Retina (tissue), 1 donor: ENCODE measurements around the gene UNC5B.

ENCODE experiments used
- DNase-seq: peaks from one replicate; pipeline ENCODE4 v3.0.0-alpha.2; 2016

Gene UNC5B

DNA sequence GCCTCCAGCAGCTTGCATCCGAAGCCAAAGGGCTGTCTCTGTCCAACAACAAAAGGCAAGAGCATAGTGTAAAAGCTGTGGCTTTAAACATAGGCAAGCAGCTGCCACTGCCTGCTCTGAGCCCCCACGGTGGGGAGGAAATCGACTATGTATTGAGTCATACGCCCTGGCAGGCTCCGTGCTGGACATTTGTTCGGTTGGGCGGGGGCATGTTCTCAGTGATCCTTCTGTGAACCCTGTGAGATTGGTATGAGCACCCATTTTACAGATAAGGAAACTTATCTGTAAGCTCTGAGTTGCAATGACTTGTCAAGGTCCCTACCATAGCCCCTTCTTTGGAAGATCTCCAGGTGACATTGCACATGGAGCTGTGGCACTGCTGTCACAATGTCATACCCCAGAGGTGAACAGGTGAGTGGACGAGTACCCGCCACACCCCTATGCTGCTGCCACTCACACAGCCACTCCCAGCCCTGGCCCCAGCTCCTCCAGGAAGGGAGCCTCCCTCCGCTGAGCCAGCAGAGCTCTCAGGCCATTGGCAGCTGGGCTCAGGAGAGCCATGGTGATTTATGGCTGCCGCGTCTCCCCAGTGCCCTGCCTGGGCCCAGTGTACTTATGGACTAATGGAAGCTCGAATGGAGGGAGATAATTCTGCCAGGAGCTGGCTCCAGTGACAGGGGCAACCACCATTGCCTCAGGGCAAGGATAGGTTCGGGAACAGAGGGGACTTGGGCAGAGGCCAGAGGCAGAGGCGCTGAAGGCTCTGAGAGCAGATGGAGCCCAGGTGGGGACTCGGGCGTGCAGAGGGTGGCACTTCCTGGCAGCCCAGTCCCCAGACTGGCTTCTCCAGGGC lies 43.7 kb downstream of the UNC5B start:
- no peak for DNase-seq

- DNase-seq = no peak
Observed at GRCh38 chr10:71256661-71257318, 44.4 kb downstream of the UNC5B start.

- no peak for DNase-seq
Observed at GRCh38 chr10:71257319-71257997, 45.1 kb downstream of the UNC5B start.

GRCh38 chr10:71258046-71258445 lies 45.7 kb downstream of the UNC5B start:
- DNase-seq = no peak

DNA sequence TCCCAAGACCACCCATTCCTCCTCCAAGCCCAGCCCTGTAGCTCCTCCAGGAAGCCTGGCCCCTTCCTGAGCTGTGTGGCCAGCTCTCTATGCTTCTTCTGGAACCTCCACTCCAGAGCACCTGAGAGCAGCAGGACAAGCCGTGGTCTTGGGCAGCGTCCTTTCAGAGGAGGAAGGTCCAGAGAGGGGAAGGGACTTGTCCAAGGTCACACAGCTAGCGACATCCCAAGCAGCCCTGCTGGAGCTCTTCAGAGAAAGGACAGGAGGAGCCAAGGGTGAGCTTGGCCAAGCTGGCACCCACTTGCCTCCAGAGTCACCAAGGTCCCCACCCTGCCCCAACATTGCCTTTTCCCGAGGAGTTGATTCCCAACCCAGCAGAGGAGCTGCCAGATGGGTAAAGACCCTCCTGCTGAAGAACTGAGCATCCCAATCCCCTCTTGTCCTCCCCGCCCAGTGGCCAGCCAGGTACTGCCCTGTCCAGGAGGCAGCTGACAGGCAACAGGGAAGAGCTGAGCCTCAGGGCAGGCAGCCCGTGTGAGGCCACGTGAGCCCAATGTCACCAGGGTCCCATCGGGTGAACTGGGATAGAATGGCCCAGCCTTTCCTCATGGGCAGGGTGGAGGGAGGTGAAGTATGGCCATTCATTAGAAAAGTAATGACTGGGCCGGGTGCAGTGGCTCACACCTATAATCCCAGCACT lies 46.2 kb downstream of the UNC5B start:
- no peak for DNase-seq

DNA sequence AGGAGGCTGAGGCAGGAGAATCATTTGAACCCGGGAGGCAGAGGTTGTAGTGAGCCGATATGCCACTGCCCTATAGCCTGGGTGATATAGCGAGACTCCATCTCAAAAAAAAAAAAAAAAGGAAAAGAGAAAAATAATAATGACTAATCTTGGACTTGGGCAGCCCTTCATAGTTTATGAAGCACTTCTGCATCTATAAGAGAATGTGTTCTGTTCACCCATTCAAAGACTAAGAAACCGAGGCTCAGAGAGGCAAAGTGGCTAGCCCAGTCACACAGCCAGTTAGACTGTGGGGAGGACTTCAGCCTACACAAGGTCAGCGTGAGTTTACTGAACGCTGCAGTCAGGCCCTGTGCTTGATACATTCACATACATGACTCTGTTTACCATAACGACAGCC lies 46.9 kb downstream of the UNC5B start:
- DNase-seq = no peak

DNA sequence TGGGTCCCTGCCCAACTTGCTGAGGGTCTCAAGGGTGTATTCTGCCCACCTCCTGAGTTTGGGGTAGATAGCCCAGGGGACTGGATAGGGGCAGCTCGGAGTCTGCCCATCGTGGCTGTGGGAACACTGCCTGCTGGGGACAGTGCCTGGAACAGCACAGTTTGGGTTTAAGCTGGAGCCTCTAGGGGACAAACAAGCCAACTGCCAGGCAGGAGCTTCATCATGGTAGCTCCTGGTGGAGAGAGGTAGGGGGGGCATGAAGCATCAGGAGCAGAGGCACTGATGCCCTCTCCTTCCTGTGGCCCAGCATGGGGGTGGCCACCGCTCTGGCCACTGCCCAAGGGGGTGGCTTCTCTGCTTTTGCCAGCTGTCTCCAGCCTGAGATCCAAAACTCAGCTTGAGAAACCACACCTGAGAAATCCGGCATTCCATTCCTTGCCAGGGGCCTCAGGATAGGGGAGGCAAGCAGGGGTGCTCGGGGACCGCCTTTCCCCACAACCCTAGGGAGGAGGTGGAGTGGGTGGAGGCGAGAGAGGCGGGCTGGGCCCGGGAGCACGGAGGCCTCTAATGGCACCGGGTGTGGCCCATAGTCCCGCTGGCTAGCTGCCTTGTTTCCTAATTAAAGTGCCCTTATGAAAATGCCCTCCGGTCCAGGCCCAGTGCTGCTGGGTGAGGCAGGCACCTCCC lies 47.6 kb downstream of the UNC5B start:
- DNase-seq = no peak

- DNase-seq = peak; percentile 71
Observed at GRCh38 chr10:71260622-71261325, 48.4 kb downstream of the UNC5B start.

DNA sequence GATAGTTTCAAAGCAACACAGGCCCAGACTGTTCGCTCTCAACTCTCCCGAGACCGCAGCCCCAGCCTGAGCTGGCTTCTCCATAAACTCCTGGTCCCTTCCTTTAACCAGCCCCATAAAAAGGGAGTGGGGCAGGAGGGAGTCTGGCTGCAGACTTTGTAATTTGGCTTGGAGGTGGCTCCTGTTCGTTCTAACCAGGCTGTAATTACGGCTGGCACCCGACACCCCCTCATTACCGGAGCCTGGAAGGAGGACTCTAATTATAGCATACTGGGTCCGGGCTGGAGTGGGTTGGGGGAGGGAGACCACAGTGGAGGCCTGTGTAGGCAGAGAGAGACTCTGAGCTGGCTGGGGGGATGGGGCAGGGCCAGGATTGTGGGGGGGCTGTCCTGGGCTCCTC lies 49.7 kb downstream of the UNC5B start:
- DNase-seq = no peak

DNA sequence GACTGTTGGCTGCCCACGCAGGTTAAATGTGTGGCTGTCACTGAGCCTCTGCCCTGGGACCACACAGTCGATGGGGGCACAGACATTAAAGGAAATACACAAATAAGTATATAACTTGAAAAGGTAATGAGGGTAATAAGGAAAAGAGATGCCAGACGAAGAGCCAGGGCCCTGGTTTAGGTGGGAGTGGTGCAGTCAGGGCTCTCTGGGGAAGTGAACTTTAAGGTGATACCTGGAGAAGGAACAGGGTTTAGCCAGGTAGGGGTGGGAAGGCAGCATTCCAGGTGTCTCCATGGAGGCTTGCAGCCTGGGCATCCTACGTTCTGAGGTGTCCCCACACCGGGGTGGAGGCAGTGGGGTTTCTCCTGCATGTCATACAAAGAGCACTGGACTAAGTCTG lies 50.4 kb downstream of the UNC5B start:
- no peak for DNase-seq

GRCh38 chr10:71263376-71263775 lies 51.0 kb downstream of the UNC5B start:
- no peak for DNase-seq

- DNase-seq = no peak
Observed at GRCh38 chr10:71264345-71265200, 52.2 kb downstream of the UNC5B start.

GRCh38 chr10:71265201-71265575 lies 52.8 kb downstream of the UNC5B start:
- no peak for DNase-seq

DNA sequence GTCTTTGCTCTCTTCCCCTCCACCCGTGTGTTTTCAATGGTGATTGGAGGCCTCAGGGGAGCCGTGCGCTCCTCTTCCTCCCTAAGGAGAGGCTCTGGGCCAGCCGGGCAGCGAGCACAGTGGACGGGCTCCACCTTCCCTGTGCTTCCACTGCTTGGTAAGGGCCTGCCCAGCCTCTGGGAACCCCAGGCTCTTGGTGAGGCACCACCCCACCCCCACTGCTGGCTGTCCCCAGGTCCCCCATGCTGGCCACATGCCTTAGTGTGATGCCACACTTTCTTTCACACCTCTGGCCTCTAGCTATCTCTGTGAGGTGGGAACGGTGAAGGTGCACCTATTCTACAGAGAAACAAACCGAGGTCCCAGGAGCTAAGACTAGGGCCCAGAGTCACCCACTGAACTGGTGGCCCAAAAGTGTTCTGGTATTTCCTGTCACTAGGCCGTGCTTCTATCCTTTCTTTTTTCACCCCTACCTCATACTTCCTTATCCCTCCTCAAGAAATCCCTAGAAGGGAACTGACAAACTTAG lies 53.3 kb downstream of the UNC5B start:
- DNase-seq = no peak

DNA sequence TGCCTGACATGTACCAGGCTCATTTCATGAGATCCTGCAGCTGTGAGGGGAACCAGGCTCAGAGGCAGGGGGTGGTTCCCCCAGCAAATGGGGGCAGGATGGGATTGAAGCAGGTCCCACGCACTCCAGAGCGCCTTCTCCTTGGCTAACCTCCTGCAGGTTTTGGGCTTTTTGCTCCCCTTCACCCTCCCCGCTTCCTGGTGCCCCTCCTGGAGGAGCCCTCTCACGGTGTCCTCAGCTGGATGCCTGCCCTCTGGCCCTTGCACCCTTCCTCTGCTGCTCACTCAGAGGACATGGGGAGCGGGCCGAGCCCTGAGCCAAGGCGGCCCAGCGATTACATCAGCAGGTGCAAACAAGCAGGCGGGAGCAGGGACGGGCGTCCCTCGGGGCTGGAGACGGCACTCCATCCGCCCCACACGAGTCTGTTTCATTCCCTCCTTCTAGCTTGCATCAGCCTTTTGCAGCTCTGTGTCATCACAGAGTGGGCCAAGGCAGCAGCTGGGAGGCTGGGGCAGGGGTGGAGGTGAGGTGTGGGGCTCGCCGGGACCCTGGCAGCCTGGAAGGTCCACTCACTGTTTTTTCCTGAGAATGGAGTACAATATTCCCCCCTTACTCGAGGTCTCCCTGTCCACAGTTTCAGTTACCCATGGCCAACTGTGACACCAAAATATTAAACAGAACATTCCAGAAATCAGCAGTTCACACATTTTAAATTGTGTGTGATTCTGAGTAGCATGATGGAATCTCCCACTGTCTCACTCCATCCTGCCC lies 54.0 kb downstream of the UNC5B start:
- DNase-seq = no peak

DNA sequence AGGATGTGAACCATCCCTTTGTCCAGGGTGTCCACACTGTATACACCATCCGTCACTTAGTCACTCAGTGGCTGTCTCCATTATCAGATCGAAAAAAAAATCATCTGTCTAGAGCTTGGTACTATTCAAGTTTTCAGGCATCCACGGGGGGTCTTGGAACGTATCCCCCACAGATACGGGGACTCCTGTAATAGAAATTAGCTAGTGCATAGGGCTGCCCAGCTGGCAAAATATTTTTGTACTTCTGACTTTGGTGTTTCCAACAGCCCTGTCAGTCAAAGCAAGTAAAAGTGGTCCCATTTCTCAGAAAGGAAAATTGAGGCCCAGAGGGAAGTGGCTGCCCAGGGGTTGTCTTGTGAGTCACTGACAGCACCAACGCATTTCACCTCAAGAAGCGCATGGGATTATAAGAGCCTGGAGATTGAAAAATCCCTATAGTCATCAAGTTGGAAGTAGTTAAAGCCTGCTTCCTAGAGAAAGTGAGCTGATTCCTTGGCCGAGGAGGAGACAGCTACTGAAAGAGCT lies 54.6 kb downstream of the UNC5B start:
- DNase-seq = no peak

GRCh38 chr10:71267508-71268240 lies 55.3 kb downstream of the UNC5B start:
- no peak for DNase-seq

- DNase-seq = no peak
Observed at GRCh38 chr10:71268247-71268691, 55.9 kb downstream of the UNC5B start.

GRCh38 chr10:71268758-71269157 lies 56.4 kb downstream of the UNC5B start:
- no peak for DNase-seq
